Measurements from ENCODE around the gene ZNF699. TPM values are rescaled to one million over a fixed set of nuclear protein-coding genes. Genes with fewer than 3 reads are reported as not detected.

The ZNF699 gene
- total RNA-seq, 2 donors from 2014 or later = 7.0 to 8.0 TPM

- H3K9me3 ChIP-seq = peaks cover 29 to 100% of the 10 kb centered on the region in 2 donors
- no peak overlapping the region for H3K27ac ChIP-seq
- TF ChIP-seq CTCF (IDR thresholded peaks at IDR 0.05) = no peak
- no peak for DNase-seq (ENCODE audit: low spot score)
- peaks cover 34% of the 10 kb centered on the region for H3K36me3 ChIP-seq
- no peaks in the 10 kb centered on the region for H3K27me3 ChIP-seq
- H3K4me3 ChIP-seq = no peak overlapping the region
- H3K4me1 ChIP-seq = no peaks in the 10 kb centered on the region
These were observed 38.6 kb upstream of the ZNF699 start for GRCh38 chr19:9348253-9348652.

GRCh38 chr19:9345005-9345404 is 35.4 kb upstream of the ZNF699 start:
- H3K27me3 ChIP-seq = no peaks in the 10 kb centered on the region
- H3K27ac ChIP-seq = no peak overlapping the region
- peaks cover 52% of the 10 kb centered on the region for H3K36me3 ChIP-seq
- H3K4me1 ChIP-seq = no peaks in the 10 kb centered on the region
- no peak overlapping the region for H3K4me3 ChIP-seq
- no peak for TF ChIP-seq CTCF (IDR thresholded peaks at IDR 0.05)
- H3K9me3 ChIP-seq = peaks cover 51 to 100% of the 10 kb centered on the region in 2 donors
- no peak for DNase-seq (ENCODE audit: low spot score)

- H3K4me1 ChIP-seq = no peaks in the 10 kb centered on the region
- peaks cover 49 to 100% of the 10 kb centered on the region in 2 donors for H3K9me3 ChIP-seq
- no peak for TF ChIP-seq CTCF (IDR thresholded peaks at IDR 0.05)
- peaks cover 59% of the 10 kb centered on the region for H3K36me3 ChIP-seq
- H3K4me3 ChIP-seq = no peak overlapping the region
- H3K27me3 ChIP-seq = no peaks in the 10 kb centered on the region
- H3K27ac ChIP-seq = no peak overlapping the region
- no peak for DNase-seq (ENCODE audit: low spot score)
These were observed 33.1 kb upstream of the ZNF699 start for GRCh38 chr19:9342610-9343304.

- H3K4me3 ChIP-seq = no peak overlapping the region
- DNase-seq (ENCODE audit: low spot score) = no peak
- H3K27me3 ChIP-seq = no peaks in the 10 kb centered on the region
- peaks cover 21 to 91% of the 10 kb centered on the region in 2 donors for H3K9me3 ChIP-seq
- H3K4me1 ChIP-seq = peaks cover 0 to 2% of the 10 kb centered on the region in 2 donors
- peaks cover 44% of the 10 kb centered on the region for H3K36me3 ChIP-seq
- no peak for TF ChIP-seq CTCF (IDR thresholded peaks at IDR 0.05)
- H3K27ac ChIP-seq = no peak overlapping the region
These were observed 20.4 kb upstream of the ZNF699 start for GRCh38 chr19:9329999-9330398.

- H3K27ac ChIP-seq = peak overlapping the region; percentile 88 to 90
- TF ChIP-seq CTCF (IDR thresholded peaks at IDR 0.05) = no peak
- H3K9me3 ChIP-seq = peaks cover 7 to 43% of the 10 kb centered on the region in 2 donors
These were observed 14.9 kb upstream of the ZNF699 start for GRCh38 chr19:9324584-9324962.

More at GRCh38 chr19:9324584-9324962, 14.9 kb upstream of the ZNF699 start:
- no peak for DNase-seq (ENCODE audit: low spot score)
- Histone ChIP-seq H3K4me1 (peaks cover 0 to 10% of the 10 kb centered on the region in 2 donors), H3K27me3 (no peaks in the 10 kb centered on the region), H3K36me3 (peaks cover 9% of the 10 kb centered on the region), H3K4me3 (peak overlapping the region; percentile 55 to 84)

Measured in right atrium auricular region (tissue), 2 donors.